ENCODE results near the gene CCDC33. TPM values are rescaled to one million over a fixed set of nuclear protein-coding genes. Genes with fewer than 3 reads are reported as not detected.

CCDC33 gene
- total RNA-seq, 1 donor from 2014 or later: 0.51 TPM

DNA sequence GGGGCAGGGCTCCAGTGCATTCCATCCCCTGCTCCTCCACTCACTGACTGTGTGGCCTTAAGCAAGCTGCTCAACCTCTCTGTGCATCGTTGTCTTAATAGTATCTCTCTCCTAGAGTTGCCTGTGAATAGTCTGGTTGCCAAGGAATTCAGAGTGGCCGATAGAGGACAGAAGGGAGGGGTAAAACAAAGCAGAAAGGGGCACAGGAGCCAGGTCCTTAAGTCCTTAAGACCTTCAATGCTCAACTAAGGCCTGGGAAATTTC lies 145.0 kb downstream of the CCDC33 start:
- H3K4me3 Mint-ChIP-seq (ENCODE audit: unreplicated experiment): no peak overlapping the region
- TF ChIP-seq, protein P1, sequence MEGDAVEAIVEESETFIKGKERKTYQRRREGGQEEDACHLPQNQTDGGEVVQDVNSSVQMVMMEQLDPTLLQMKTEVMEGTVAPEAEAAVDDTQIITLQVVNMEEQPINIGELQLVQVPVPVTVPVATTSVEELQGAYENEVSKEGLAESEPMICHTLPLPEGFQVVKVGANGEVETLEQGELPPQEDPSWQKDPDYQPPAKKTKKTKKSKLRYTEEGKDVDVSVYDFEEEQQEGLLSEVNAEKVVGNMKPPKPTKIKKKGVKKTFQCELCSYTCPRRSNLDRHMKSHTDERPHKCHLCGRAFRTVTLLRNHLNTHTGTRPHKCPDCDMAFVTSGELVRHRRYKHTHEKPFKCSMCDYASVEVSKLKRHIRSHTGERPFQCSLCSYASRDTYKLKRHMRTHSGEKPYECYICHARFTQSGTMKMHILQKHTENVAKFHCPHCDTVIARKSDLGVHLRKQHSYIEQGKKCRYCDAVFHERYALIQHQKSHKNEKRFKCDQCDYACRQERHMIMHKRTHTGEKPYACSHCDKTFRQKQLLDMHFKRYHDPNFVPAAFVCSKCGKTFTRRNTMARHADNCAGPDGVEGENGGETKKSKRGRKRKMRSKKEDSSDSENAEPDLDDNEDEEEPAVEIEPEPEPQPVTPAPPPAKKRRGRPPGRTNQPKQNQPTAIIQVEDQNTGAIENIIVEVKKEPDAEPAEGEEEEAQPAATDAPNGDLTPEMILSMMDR (IDR thresholded peaks at IDR 0.05; ENCODE audit: unreplicated experiment): no peak
- H3K36me3 Mint-ChIP-seq (ENCODE audit: low read depth, unreplicated experiment): no peaks in the 10 kb centered on the region
- H3K27ac Mint-ChIP-seq (ENCODE audit: unreplicated experiment): no peak overlapping the region
- H3K27me3 Mint-ChIP-seq (ENCODE audit: unreplicated experiment): peaks cover 3% of the 10 kb centered on the region
- H3K9me3 Mint-ChIP-seq (ENCODE audit: unreplicated experiment): no peaks in the 10 kb centered on the region
- H3K4me1 Mint-ChIP-seq (ENCODE audit: unreplicated experiment): peaks cover 38% of the 10 kb centered on the region
- no peak for DNase-seq (ENCODE audit: low spot score)

DNA sequence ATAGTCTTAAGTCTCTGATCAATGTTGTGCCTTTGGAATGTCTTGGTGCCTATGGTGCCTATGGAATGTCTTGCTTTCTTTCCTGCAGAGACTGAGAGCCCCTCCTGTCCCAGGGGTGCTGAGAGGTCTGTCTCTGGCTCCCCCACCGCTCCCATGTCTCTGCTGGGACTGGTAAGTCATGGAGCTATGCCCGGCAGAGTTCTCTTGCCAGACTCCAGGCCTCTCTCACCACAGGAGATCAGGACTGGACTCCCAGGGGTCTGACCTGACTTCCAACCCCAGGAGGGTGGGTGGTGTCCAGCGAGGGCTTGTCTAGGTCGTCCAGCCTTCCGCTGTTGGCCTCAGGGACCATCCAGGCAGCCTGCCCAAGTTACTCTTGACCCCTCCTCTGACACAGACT lies 145.4 kb downstream of the CCDC33 start:
- Mint-ChIP-seq H3K4me1 (ENCODE audit: unreplicated experiment) (peaks cover 42% of the 10 kb centered on the region), H3K9me3 (ENCODE audit: unreplicated experiment) (no peaks in the 10 kb centered on the region), H3K27me3 (ENCODE audit: unreplicated experiment) (peaks cover 3% of the 10 kb centered on the region), H3K27ac (ENCODE audit: unreplicated experiment) (no peak overlapping the region), H3K36me3 (ENCODE audit: low read depth, unreplicated experiment) (no peaks in the 10 kb centered on the region), H3K4me3 (ENCODE audit: unreplicated experiment) (no peak overlapping the region)
- DNase-seq (ENCODE audit: low spot score): no peak
- TF ChIP-seq, protein P1 (IDR thresholded peaks at IDR 0.05; ENCODE audit: unreplicated experiment): no peak

- Mint-ChIP-seq H3K36me3 (ENCODE audit: low read depth, unreplicated experiment) (no peaks in the 10 kb centered on the region), H3K27ac (ENCODE audit: unreplicated experiment) (no peak overlapping the region), H3K27me3 (ENCODE audit: unreplicated experiment) (peaks cover 3% of the 10 kb centered on the region)
These were observed 146.1 kb downstream of the CCDC33 start for GRCh38 chr15:74382004-74382816.

GRCh38 chr15:74383286-74383685 lies 147.2 kb downstream of the CCDC33 start:
- no peaks in the 10 kb centered on the region for H3K36me3 Mint-ChIP-seq (ENCODE audit: low read depth, unreplicated experiment)
- no peak overlapping the region for H3K4me3 Mint-ChIP-seq (ENCODE audit: unreplicated experiment)
- H3K9me3 Mint-ChIP-seq (ENCODE audit: unreplicated experiment): no peaks in the 10 kb centered on the region
- TF ChIP-seq, protein P1 (IDR thresholded peaks at IDR 0.05; ENCODE audit: unreplicated experiment): no peak
- H3K27me3 Mint-ChIP-seq (ENCODE audit: unreplicated experiment): peaks cover 3% of the 10 kb centered on the region
- H3K27ac Mint-ChIP-seq (ENCODE audit: unreplicated experiment): no peak overlapping the region
- no peak for DNase-seq (ENCODE audit: low spot score)
- H3K4me1 Mint-ChIP-seq (ENCODE audit: unreplicated experiment): peaks cover 41% of the 10 kb centered on the region

More at GRCh38 chr15:74382004-74382816, 146.1 kb downstream of the CCDC33 start:
- Mint-ChIP-seq H3K4me1 (ENCODE audit: unreplicated experiment) (peaks cover 43% of the 10 kb centered on the region), H3K9me3 (ENCODE audit: unreplicated experiment) (no peaks in the 10 kb centered on the region), H3K4me3 (ENCODE audit: unreplicated experiment) (no peak overlapping the region)
- TF ChIP-seq, protein P1 (IDR thresholded peaks at IDR 0.05; ENCODE audit: unreplicated experiment): peak; percentile 97
- peak; percentile 94 for DNase-seq (ENCODE audit: low spot score)
